Measurements from ENCODE around the gene FAM171A1.

DNA sequence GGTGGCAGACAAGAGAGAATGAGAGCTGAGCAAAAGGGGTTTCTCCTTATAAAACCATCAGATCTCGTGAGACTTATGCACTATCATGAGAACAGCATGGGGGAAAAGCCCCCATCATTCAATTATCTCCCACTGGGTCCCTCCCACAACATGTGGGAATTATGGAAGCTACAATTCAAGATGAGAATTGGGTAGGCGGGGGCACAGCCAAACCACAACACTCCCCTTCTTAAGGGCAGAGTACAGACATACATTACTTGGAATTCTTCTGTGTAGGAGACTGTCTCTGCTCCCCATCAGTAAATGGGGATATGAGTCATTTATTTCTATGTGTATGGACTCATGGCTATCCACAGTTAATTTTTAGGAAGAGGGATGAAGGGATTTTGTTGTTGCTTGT lies 31.2 kb downstream of the FAM171A1 start:
- TF ChIP-seq POLR2AphosphoS5 (IDR thresholded peaks at IDR 0.05; ENCODE audit: borderline replicate concordance, low read depth, low read length) (no peak), EZH2 (IDR thresholded peaks at IDR 0.05) (no peak), FOXP2 (optimal IDR thresholded peaks at IDR 0.05; ENCODE audit: control extremely low read depth, extremely low read length, insufficient read depth) (no peak)

Data from SK-N-MC (cell line).